Colonic mucosa (tissue), 4 donors: ENCODE results near the gene RBM17. TPM values are rescaled to one million over a fixed set of nuclear protein-coding genes. Genes with fewer than 3 reads are reported as not detected.
"Not testable (repeated sequence)": the region's sequence is repeated elsewhere in the genome, so short reads cannot be mapped to it uniquely, and the experiment has no call there.

Experiments used
- DNase-seq: peaks from one replicate; pipeline ENCODE4 v3.0.0-alpha.2; 2020
- H3K27ac ChIP-seq: fragments of 200-600 bp; one replicate; pipeline ENCODE4 v1.8.0; 2021
- H3K27me3 ChIP-seq: fragments of 200-600 bp; one replicate; pipeline ENCODE4 v1.8.0; 2021
- H3K36me3 ChIP-seq: fragments of 200-600 bp; one replicate; pipeline ENCODE4 v1.8.0; 2021
- H3K4me1 ChIP-seq: fragments of 200-600 bp; one replicate; pipeline ENCODE4 v1.8.0; 2021; ENCODE audit warnings: mild to moderate bottlenecking
- H3K4me3 ChIP-seq: fragments of 200-600 bp; one replicate; pipeline ENCODE4 v1.8.0; 2021
- H3K9ac ChIP-seq, 2 donors: one replicate each; pipeline ENCODE4 v1.7.0; 2013; ENCODE audit warnings: control low read depth in 2 of 2, low read depth in 2 of 2, low read length in 2 of 2
- H3K9me3 ChIP-seq: fragments of 200-600 bp; one replicate; pipeline ENCODE4 v1.8.0; 2021
- CTCF ChIP-seq: fragments of 200-600 bp; IDR thresholded peaks from one replicate; pipeline ENCODE4 v1.8.0; 2022; ENCODE audit warnings: antibody characterized with exemption, mild to moderate bottlenecking
- intact Hi-C: fragments of 100-400 bp; cut with DNase I; formaldehyde crosslinking; loops from one replicate; pipeline ENCODE4 v1.14.1; 2022
- total RNA-seq, 2 donors: library from RNA; stranded (reverse); fragmentation: NEBNext Ultra II Directional in 1 of 2; extraction: Animal tissue kit (Norgen Biotek cat#: 25700) in 1 of 2; gene quantifications; one replicate each; pipeline ENCODE4 v1.2.1, GENCODE V29; 2021
- donor health status: healthy.
- donor health status: DM: no; HTN: no; CAD: no.
- donor health status: DM: no; HTN: no; CAD: no.

The RBM17 gene
- total RNA-seq, 2 donors from 2014 or later, result 80.3 to 110 TPM

GRCh38 chr10:6061056-6061455, 27.8 kb upstream of the RBM17 start:
- no peaks in the 10 kb centered on the region for H3K4me1 ChIP-seq
- H3K9ac ChIP-seq, result no peak overlapping the region
- no peaks in the 10 kb centered on the region for H3K36me3 ChIP-seq
- no peak overlapping the region for H3K4me3 ChIP-seq
- H3K27ac ChIP-seq, result no peak overlapping the region
- intact Hi-C loops, result no loop called here
- DNase-seq, result no peak
- TF ChIP-seq CTCF, result no peak
- H3K27me3 ChIP-seq, result no peaks in the 10 kb centered on the region
- no peaks in the 10 kb centered on the region for H3K9me3 ChIP-seq

GRCh38 chr10:6062101-6062771, 26.6 kb upstream of the RBM17 start, which contains the start of gene IL2RA:
TSS of gene IL2RA (minus strand) at chr10:6062367. CDS start at chr10:6062151, 216 bp downstream.
- TF ChIP-seq CTCF, result no peak
- H3K36me3 ChIP-seq, result no peaks in the 10 kb centered on the region
- H3K9ac ChIP-seq, result no peak within 1 kb of the TSS
- no peak for DNase-seq
- intact Hi-C loops, result no loop called here
- H3K27ac ChIP-seq, result peak within 1 kb of the TSS; percentile 9
- no peaks in the 10 kb centered on the region for H3K4me1 ChIP-seq
- no peaks in the 10 kb centered on the region for H3K9me3 ChIP-seq
- H3K4me3 ChIP-seq, result peak within 1 kb of the TSS; percentile 12
- no peaks in the 10 kb centered on the region for H3K27me3 ChIP-seq

GRCh38 chr10:6064119-6064518, 24.7 kb upstream of the RBM17 start:
- no peak for DNase-seq
- intact Hi-C loops, result no loop called here
- no peak for TF ChIP-seq CTCF

GRCh38 chr10:6064726-6065125, 24.1 kb upstream of the RBM17 start:
- intact Hi-C loops, DNase-seq, H3K27me3 ChIP-seq, H3K4me1 ChIP-seq, H3K27ac ChIP-seq, H3K9me3 ChIP-seq, H3K4me3 ChIP-seq, H3K9ac ChIP-seq, H3K36me3 ChIP-seq: not testable (repeated sequence)

More at GRCh38 chr10:6064119-6064518, 24.7 kb upstream of the RBM17 start:
- no peak overlapping the region for H3K4me3 ChIP-seq
- H3K36me3 ChIP-seq, result no peaks in the 10 kb centered on the region
- H3K27ac ChIP-seq, result no peak overlapping the region
- H3K9me3 ChIP-seq, result no peaks in the 10 kb centered on the region
- H3K9ac ChIP-seq, result no peak overlapping the region
- H3K27me3 ChIP-seq, result no peaks in the 10 kb centered on the region
- H3K4me1 ChIP-seq, result no peaks in the 10 kb centered on the region

- TF ChIP-seq CTCF, result no peak
These were observed 23.4 kb upstream of the RBM17 start for GRCh38 chr10:6065406-6065805.

GRCh38 chr10:6065835-6066234, 23.0 kb upstream of the RBM17 start:
- TF ChIP-seq CTCF, result no peak
- no peaks in the 10 kb centered on the region for H3K27me3 ChIP-seq
- no peak overlapping the region for H3K27ac ChIP-seq
- no peaks in the 10 kb centered on the region for H3K4me1 ChIP-seq
- intact Hi-C loops, result no loop called here
- H3K9me3 ChIP-seq, result no peaks in the 10 kb centered on the region
- no peaks in the 10 kb centered on the region for H3K36me3 ChIP-seq
- no peak overlapping the region for H3K4me3 ChIP-seq
- H3K9ac ChIP-seq, result no peak overlapping the region
- no peak for DNase-seq

More at GRCh38 chr10:6065406-6065805, 23.4 kb upstream of the RBM17 start:
- Histone ChIP-seq H3K36me3 (no peaks in the 10 kb centered on the region), H3K4me1 (no peaks in the 10 kb centered on the region), H3K27ac (no peak overlapping the region), H3K9ac (no peak overlapping the region), H3K9me3 (no peaks in the 10 kb centered on the region), H3K4me3 (no peak overlapping the region), H3K27me3 (no peaks in the 10 kb centered on the region)
- intact Hi-C loops, result no loop called here
- DNase-seq, result no peak
